Right atrium auricular region (tissue), 2 donors: Measurements from ENCODE around the gene GPBP1L1. TPM values are rescaled to one million over a fixed set of nuclear protein-coding genes. Genes with fewer than 3 reads are reported as not detected.
A peak's percentile ranks its signal among the peaks of the same experiment; 100 is the strongest.
"Not testable (repeated sequence)": the region's sequence is repeated elsewhere in the genome, so short reads cannot be mapped to it uniquely, and the experiment has no call there.

Experiments
- DNase-seq: peaks from one replicate; pipeline ENCODE4 v3.0.0-alpha.2; 2019; ENCODE audit warnings: low spot score
- H3K27ac ChIP-seq, 2 donors: fragments of 200-600 bp; sonication (generic); 1 replicate in 1 of 2; 2 replicates in 1 of 2; pipeline ENCODE4 v1.5.1; 2016 to 2019
- H3K27me3 ChIP-seq, 2 donors: fragments of 200-600 bp; sonication (generic); one replicate each; pipeline versions ENCODE4 v1.5.1 to v1.6.0; 2017 to 2019
- H3K36me3 ChIP-seq: fragments of 200-600 bp; sonication (generic); one replicate; pipeline ENCODE4 v1.5.1; 2016
- H3K4me1 ChIP-seq, 2 donors: fragments of 200-600 bp; sonication (generic); one replicate each; pipeline versions ENCODE4 v1.5.1 to v1.6.0; 2017 to 2019
- H3K4me3 ChIP-seq, 2 donors: fragments of 200-600 bp; sonication (generic); 1 replicate in 1 of 2; 2 replicates in 1 of 2; pipeline ENCODE4 v1.5.1; 2017 to 2019; ENCODE audit warnings: mild to moderate bottlenecking in 1 of 2, moderate library complexity in 1 of 2
- H3K9me3 ChIP-seq, 2 donors: fragments of 200-600 bp; sonication (generic); one replicate each; pipeline ENCODE4 v1.5.1; 2019
- total RNA-seq, 2 donors: library from RNA; depleted of rRNA; stranded (reverse); fragments of >200 nt; gene quantifications; one replicate each; pipeline ENCODE4 v1.1.0, GENCODE V29; 2016
- TF ChIP-seq, protein P1 (sequence below), 2 donors: fragments of 200-600 bp; sonication (generic); IDR thresholded peaks; one replicate each; pipeline ENCODE4 v1.5.1; 2019; ENCODE audit warnings: antibody characterized with exemption in 2 of 2

Gene GPBP1L1, protein sequence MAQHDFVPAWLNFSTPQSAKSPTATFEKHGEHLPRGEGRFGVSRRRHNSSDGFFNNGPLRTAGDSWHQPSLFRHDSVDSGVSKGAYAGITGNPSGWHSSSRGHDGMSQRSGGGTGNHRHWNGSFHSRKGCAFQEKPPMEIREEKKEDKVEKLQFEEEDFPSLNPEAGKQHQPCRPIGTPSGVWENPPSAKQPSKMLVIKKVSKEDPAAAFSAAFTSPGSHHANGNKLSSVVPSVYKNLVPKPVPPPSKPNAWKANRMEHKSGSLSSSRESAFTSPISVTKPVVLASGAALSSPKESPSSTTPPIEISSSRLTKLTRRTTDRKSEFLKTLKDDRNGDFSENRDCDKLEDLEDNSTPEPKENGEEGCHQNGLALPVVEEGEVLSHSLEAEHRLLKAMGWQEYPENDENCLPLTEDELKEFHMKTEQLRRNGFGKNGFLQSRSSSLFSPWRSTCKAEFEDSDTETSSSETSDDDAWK
- total RNA-seq: 100 to 1,000 TPM in 1 of 2 donors, 10 to 100 TPM in 1; 77.3 to 106 TPM

DNA sequence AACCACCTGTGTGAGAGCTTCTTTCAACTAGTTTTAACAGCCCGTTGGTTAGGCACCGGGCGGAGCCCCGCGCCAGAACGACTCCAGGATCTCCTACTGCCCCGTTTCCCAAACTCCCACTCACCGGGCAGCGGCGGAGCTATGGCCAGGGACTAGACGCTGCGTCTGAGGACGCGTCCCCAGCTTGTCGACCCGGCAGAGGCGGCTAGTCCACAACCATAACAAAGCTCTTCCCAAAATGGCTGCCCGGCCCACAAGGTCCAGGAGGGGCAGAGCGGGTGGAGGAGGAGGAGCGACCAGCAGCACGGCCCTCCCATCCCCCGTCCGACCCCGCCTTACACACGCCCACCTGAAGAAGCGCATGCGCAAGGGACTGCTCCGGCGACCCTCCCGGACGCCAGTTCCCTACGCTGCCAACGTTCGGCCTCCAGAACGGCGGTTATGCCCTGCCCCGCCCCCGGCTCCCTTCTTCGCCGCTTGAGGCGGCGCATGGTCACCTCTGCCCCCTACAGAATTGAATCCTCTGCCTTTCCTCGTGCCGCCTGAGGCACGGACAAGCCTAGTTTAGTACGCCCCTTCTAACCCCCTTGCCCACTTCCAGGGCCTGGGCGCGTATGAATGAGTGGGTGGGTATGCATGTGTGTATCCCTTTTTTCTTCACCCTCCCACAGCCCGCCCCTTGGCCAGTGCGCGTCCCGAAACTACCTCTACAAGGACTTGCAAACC, at the start of gene GPBP1L1:
TSS of gene GPBP1L1 (minus strand) at position 246 of the 726 bp plus-strand sequence. CDS start 27,446 bp downstream, outside the sequence.
- peak within 1 kb of the TSS; percentile 88 to 97 for H3K4me3 ChIP-seq
- peak within 1 kb of the TSS; percentile 98 to 99 for H3K27ac ChIP-seq
- H3K4me1 ChIP-seq: peaks cover 0 to 43% of the 10 kb centered on the region in 2 donors
- H3K36me3 ChIP-seq: no peaks in the 10 kb centered on the region
- peak; percentile 97 for DNase-seq
- H3K9me3 ChIP-seq: no peaks in the 10 kb centered on the region
- TF ChIP-seq, protein P1, sequence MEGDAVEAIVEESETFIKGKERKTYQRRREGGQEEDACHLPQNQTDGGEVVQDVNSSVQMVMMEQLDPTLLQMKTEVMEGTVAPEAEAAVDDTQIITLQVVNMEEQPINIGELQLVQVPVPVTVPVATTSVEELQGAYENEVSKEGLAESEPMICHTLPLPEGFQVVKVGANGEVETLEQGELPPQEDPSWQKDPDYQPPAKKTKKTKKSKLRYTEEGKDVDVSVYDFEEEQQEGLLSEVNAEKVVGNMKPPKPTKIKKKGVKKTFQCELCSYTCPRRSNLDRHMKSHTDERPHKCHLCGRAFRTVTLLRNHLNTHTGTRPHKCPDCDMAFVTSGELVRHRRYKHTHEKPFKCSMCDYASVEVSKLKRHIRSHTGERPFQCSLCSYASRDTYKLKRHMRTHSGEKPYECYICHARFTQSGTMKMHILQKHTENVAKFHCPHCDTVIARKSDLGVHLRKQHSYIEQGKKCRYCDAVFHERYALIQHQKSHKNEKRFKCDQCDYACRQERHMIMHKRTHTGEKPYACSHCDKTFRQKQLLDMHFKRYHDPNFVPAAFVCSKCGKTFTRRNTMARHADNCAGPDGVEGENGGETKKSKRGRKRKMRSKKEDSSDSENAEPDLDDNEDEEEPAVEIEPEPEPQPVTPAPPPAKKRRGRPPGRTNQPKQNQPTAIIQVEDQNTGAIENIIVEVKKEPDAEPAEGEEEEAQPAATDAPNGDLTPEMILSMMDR (IDR thresholded peaks at IDR 0.05): no peak
- no peaks in the 10 kb centered on the region for H3K27me3 ChIP-seq

DNA sequence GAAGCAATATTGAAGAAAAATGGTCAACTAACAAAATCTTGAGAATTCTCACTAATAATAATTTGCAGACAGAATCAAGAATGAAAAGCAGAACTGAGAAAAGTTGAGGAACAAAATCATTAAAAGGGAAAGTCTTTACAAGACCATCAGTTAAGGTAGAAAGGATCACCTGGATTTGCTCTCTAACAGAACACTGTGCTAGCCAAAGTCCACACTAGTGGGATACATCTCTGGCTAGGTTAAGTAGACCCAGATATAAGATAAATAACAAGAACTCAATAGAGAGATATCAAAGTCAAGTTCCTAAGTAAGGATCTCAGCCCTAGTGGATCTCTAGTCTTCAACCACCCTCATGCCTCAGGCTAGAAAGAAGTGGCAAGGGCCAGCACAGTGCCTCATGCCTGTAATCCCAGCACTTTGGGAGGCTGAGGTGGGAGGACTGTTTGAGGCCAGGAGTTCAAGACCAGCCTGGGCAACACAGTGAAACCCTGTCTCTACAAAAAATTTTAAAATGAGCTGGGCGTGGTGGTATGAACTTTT, 44.5 kb upstream of the GPBP1L1 start:
- peaks cover 11% of the 10 kb centered on the region for H3K36me3 ChIP-seq
- DNase-seq: no peak
- no peaks in the 10 kb centered on the region for H3K9me3 ChIP-seq
- H3K27me3 ChIP-seq: no peaks in the 10 kb centered on the region
- H3K27ac ChIP-seq: peak overlapping the region in 1 of 2 donors; percentile 59
- TF ChIP-seq, protein P1 (IDR thresholded peaks at IDR 0.05): no peak
- H3K4me3 ChIP-seq: no peak overlapping the region
- no peaks in the 10 kb centered on the region for H3K4me1 ChIP-seq

DNA sequence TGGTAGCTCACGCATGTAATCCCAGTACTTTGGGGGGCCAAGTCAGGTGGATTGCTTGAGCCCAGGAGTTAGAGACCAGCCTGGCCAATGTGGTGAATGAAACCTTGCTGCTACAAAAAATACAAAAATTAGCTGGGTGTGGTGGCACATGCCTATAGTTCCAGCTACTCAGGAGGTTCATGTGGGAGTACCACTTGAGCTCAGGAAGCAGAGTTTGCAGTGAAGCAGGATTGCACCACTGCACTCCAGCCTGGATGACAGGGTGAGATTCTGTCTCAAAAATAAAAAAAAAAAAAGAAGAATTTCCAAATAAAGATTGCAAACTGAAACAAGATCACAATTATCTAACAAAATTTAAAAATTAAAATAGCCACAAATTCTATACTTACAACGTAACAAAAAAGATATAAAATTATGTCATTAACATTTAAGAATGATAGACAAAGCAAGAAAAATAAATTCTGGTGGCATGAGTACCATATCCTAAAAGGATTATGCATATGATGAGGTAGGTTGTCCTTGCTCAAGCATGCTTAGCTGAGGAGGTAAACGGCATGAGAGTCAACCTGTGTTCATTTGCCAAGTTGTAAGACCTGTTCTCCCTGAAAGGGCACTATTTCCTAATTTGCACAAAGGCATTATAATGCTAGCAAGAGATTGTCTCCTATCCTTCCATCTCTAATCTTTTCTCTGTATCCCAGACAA, 43.9 kb upstream of the GPBP1L1 start:
- Histone ChIP-seq H3K27me3 (no peaks in the 10 kb centered on the region), H3K9me3 (no peaks in the 10 kb centered on the region), H3K4me3 (no peak overlapping the region), H3K4me1 (no peaks in the 10 kb centered on the region), H3K36me3 (peaks cover 11% of the 10 kb centered on the region), H3K27ac (no peak overlapping the region)
- no peak for DNase-seq
- TF ChIP-seq, protein P1 (IDR thresholded peaks at IDR 0.05): no peak

DNA sequence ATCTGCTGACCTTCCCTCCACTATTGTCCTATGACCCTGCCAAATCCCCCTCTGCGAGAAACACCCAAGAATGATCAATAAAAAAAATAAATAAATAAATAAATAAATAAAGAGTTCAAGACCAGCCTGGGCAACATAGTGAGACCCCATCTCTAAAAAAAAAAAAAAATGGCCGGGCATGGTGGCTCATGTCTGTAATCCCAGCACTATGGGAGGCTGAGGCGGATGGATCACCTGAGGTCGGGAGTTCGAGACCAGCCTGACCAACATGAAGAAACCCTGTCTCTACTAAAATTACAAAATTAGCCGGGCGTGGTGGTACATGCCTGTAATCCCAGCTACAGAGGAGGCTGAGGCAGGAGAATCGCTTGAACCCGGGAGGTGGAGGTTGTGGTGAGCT, 39.7 kb upstream of the GPBP1L1 start:
- H3K36me3 ChIP-seq: peaks cover 11% of the 10 kb centered on the region
- H3K27ac ChIP-seq, H3K4me1 ChIP-seq, H3K27me3 ChIP-seq, H3K4me3 ChIP-seq, H3K9me3 ChIP-seq, DNase-seq: not testable (repeated sequence)

DNA sequence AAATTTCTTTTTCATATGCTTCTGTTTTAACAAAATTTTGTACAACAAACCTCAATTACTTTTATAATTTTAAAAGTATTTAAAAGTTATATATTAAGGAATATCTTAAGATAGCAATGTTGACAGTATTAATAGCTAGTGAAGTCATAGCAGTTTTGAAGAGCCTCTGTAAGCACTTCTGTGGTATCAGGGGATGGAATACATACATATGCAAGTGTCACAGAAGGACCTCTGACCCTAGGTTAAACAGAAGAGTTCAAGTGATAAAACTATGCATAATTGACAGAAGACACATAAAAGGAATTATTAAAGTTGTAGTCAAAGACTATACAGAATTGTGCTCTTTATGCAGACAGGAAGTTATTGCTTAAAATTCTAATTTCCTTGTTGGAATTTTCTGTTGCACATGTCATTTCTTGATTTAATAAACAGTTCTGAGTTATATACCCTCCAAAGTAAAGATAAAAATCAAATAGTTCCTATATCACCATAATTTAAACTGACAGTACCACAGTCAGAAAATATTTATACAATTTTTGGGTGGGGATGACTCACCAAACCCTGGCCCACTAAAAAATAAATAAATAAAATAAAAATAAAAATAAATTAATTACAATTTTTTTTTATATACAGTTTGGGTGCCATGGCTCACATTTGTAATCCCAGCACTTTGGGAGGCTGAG, 37.1 kb upstream of the GPBP1L1 start:
- peaks cover 11% of the 10 kb centered on the region for H3K36me3 ChIP-seq
- no peaks in the 10 kb centered on the region for H3K4me1 ChIP-seq
- TF ChIP-seq, protein P1 (IDR thresholded peaks at IDR 0.05): no peak
- H3K4me3 ChIP-seq: no peak overlapping the region
- no peaks in the 10 kb centered on the region for H3K9me3 ChIP-seq
- DNase-seq: no peak
- H3K27ac ChIP-seq: peak overlapping the region in 1 of 2 donors; percentile 54
- H3K27me3 ChIP-seq: no peaks in the 10 kb centered on the region
